WTC11 (cell line): ENCODE measurements around the gene EEFSEC. TPM values are rescaled to one million over a fixed set of nuclear protein-coding genes. Genes with fewer than 3 reads are reported as not detected.
A peak's percentile ranks its signal among the peaks of the same experiment; 100 is the strongest.

Source experiments
- ATAC-seq: fragments of 200-7000 bp; cut with Tn5 transposase; 2 replicates; pipeline ENCODE4 v1.10.0; 2021; ENCODE audit warnings: mild to moderate bottlenecking, moderate library complexity
- CTCF ChIA-PET: fragments of 300-600 bp; sonication (Branson Sonifier 250); formaldehyde crosslinking; loops from one replicate; lab custom pipeline; 2021; ENCODE audit warnings: antibody characterized with exemption; lab: Charles Lee
- POLR2A ChIA-PET: fragments of 350-600 bp; sonication (Branson Sonifier 250); formaldehyde crosslinking; loops from one replicate; lab custom pipeline; 2021; ENCODE audit warnings: antibody characterized with exemption; lab: Charles Lee
- DNase-seq: peaks from one replicate; pipeline ENCODE4 v3.0.0; 2021; ENCODE audit warnings: low spot score
- H3K27ac Mint-ChIP-seq: 2 replicates; pipeline ENCODE4 v1.8.0; 2021; ENCODE audit warnings: mixed read lengths
- H3K27me3 Mint-ChIP-seq: 2 replicates; pipeline ENCODE4 v1.8.0; 2021; ENCODE audit warnings: low read depth, mild to moderate bottlenecking, moderate library complexity, mixed read lengths
- H3K36me3 Mint-ChIP-seq: 2 replicates; pipeline ENCODE4 v1.8.0; 2021; ENCODE audit warnings: mixed read lengths
- H3K4me1 Mint-ChIP-seq: 2 replicates; pipeline ENCODE4 v1.8.0; 2022; ENCODE audit warnings: mixed read lengths
- H3K4me3 Mint-ChIP-seq: 2 replicates; pipeline ENCODE4 v1.8.0; 2021; ENCODE audit warnings: mild to moderate bottlenecking, moderate library complexity, mixed read lengths
- H3K9me3 Mint-ChIP-seq: 2 replicates; pipeline ENCODE4 v1.8.0; 2021; ENCODE audit warnings: mixed read lengths
- CDX4 ChIP-seq: fragments of 250-450 bp; sonication (Bioruptor Pico); IDR thresholded peaks from 2 replicates; pipeline ENCODE4 v1.9.0; 2021; ENCODE audit warnings: moderate library complexity, mild to moderate bottlenecking, inconsistent platforms, borderline replicate concordance
- HMGA2 ChIP-seq: fragments of 250-450 bp; sonication (Bioruptor Pico); IDR thresholded peaks from 2 replicates; pipeline ENCODE4 v1.4.0; 2021; ENCODE audit warnings: mild to moderate bottlenecking, moderate library complexity
- JAZF1 ChIP-seq: fragments of 250-450 bp; sonication (Bioruptor Pico); IDR thresholded peaks from 2 replicates; pipeline ENCODE4 v1.9.0; 2021; ENCODE audit warnings: moderate library complexity, mild to moderate bottlenecking, inconsistent platforms
- NR2C2 ChIP-seq: sonication (generic); formaldehyde crosslinking; IDR thresholded peaks from 2 replicates; pipeline ENCODE4 v1.8.0; 2022; ENCODE audit warnings: mild to moderate bottlenecking, missing genetic modification reagents
- PRRX2 ChIP-seq: fragments of 250-450 bp; sonication (Bioruptor Pico); IDR thresholded peaks from 2 replicates; pipeline ENCODE4 v1.8.0; 2021; ENCODE audit warnings: mild to moderate bottlenecking
- TCF7 ChIP-seq: sonication (generic); formaldehyde crosslinking; IDR thresholded peaks from 2 replicates; pipeline ENCODE4 v1.8.0; 2022; ENCODE audit warnings: mild to moderate bottlenecking, low read depth, missing genetic modification reagents, moderate library complexity
- USF2 ChIP-seq: sonication (generic); formaldehyde crosslinking; IDR thresholded peaks from 2 replicates; pipeline ENCODE4 v1.8.1; 2023; ENCODE audit warnings: mild to moderate bottlenecking, missing genetic modification reagents, moderate library complexity
- ZNF138 ChIP-seq: sonication (generic); formaldehyde crosslinking; conservative IDR thresholded peaks from 2 replicates; pipeline ENCODE4 v1.8.1; 2022; ENCODE audit warnings: mild to moderate bottlenecking, moderate library complexity, missing genetic modification reagents
- ZNF317 ChIP-seq: sonication (generic); formaldehyde crosslinking; IDR thresholded peaks from 2 replicates; pipeline ENCODE4 v1.8.1; 2023; ENCODE audit warnings: low read depth, mild to moderate bottlenecking, moderate library complexity, missing genetic modification reagents, borderline replicate concordance
- ZNF532 ChIP-seq: fragments of 250-450 bp; sonication (Bioruptor Pico); IDR thresholded peaks from 2 replicates; pipeline ENCODE4 v1.9.0; 2021; ENCODE audit warnings: mild to moderate bottlenecking, borderline replicate concordance
- ZSCAN18 ChIP-seq: fragments of 250-450 bp; sonication (Bioruptor Pico); IDR thresholded peaks from 2 replicates; pipeline ENCODE4 v2.1.2; 2022; ENCODE audit warnings: mild to moderate bottlenecking, moderate library complexity
- total RNA-seq: library from RNA; stranded (reverse); gene quantifications from 3 replicates; pipeline ENCODE4 v1.2.3, GENCODE V29; 2021
- TF ChIP-seq, protein P1 (sequence below): sonication (generic); formaldehyde crosslinking; IDR thresholded peaks from 2 replicates; pipeline ENCODE4 v1.8.0; 2022; ENCODE audit warnings: mild to moderate bottlenecking, missing genetic modification reagents
- TF ChIP-seq, protein P2 (sequence below): fragments of 250-450 bp; sonication (Bioruptor Pico); conservative IDR thresholded peaks from 2 replicates; pipeline ENCODE4 v1.9.0; 2021; ENCODE audit warnings: mild to moderate bottlenecking
- TF ChIP-seq, protein P3 (sequence below): sonication (generic); formaldehyde crosslinking; IDR thresholded peaks from 2 replicates; pipeline ENCODE4 v1.8.1; 2022; ENCODE audit warnings: low read depth, missing genetic modification reagents, borderline replicate concordance
- TF ChIP-seq, protein P4 (sequence below): sonication (generic); formaldehyde crosslinking; IDR thresholded peaks from 2 replicates; pipeline ENCODE4 v1.8.0; 2022; ENCODE audit warnings: mild to moderate bottlenecking, missing genetic modification reagents

EEFSEC gene
- total RNA-seq, 1 experiment from 2014 or later, result 13.7 TPM

DNA sequence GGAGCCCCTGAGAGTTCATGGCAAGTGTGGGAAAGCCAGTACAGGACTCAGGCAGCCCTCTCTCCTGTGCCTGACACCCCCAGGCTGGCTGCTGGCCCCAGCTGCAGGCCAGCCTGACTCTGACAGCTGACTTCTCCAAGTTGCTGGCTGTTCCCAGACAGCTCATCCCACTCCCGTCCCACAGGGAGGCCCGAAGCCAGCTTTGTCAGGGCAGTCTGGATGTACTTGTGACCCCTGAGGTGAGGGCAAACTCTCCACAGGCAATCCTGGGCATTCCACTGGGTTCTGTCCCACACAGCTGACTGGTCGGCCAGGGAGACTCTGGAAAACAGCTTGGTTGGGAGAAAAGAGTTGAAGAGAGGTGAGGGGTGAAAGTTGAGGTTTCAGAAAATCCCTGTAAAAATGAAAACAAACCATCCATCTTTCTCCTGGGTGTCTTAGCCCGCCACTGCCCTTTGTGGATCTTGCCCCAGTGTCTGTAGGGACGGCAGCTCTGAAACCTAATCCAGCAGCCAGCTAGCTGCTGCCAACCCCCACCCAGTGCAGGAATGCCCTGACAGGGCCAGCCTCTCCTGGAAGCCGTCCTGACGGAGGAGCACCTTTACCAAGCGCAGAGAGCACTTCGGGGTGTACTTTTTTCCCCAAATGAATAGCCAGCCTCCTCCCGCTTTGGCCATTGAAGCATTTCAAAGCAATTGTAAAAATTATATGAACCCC, 225.5 kb downstream of the EEFSEC start (continued):
- TF ChIP-seq PRRX2 (CRISPR knock-in tag), result no peak
- TF ChIP-seq HMGA2 (CRISPR knock-in tag), result no peak
- no peak for TF ChIP-seq CDX4 (CRISPR knock-in tag)
- no peak for TF ChIP-seq NR2C2
- no peak for TF ChIP-seq ZNF317

GRCh38 chr3:128379367-128380160, 226.3 kb downstream of the EEFSEC start:
- ATAC-seq (no peak), DNase-seq (no peak)
- Mint-ChIP-seq H3K36me3 (no peaks in the 10 kb centered on the region), H3K9me3 (no peaks in the 10 kb centered on the region), H3K27ac (no peak overlapping the region), H3K4me3 (no peak overlapping the region), H3K27me3 (no peaks in the 10 kb centered on the region), H3K4me1 (no peaks in the 10 kb centered on the region)
- ChIA-PET POLR2A (no interaction called here), CTCF (no interaction called here)
- TF ChIP-seq ZNF138 (CRISPR knock-in tag) (no peak), USF2 (CRISPR knock-in tag) (peak; percentile 15; the same call in 1 of the 2 replicates)

DNA sequence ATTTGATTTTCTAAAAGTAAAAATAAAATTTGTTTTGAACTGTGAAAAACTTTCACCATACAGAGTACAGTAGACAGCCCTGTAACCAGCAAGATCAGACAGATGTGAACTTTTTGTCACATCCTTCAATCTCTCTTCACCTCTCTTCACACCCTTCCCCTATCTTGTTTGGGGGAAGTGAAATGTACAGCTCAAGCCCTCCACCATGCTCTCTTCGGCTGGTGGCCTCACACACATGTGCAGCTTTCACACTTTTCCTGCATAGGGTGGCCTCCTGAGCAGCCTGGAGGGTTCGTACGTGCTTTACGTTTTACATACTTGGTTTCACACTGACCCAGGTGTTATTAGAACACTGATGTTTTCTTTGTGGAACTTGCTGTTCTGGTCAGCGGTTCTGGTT, 227.0 kb downstream of the EEFSEC start:
- ChIA-PET CTCF (no interaction called here), POLR2A (no interaction called here)
- Mint-ChIP-seq H3K27me3 (no peaks in the 10 kb centered on the region), H3K4me3 (no peak overlapping the region), H3K4me1 (no peaks in the 10 kb centered on the region), H3K27ac (no peak overlapping the region), H3K36me3 (no peaks in the 10 kb centered on the region), H3K9me3 (no peaks in the 10 kb centered on the region)
- no peak for TF ChIP-seq ZSCAN18 (CRISPR knock-in tag)
- DNase-seq, result no peak
- ATAC-seq, result no peak

DNA sequence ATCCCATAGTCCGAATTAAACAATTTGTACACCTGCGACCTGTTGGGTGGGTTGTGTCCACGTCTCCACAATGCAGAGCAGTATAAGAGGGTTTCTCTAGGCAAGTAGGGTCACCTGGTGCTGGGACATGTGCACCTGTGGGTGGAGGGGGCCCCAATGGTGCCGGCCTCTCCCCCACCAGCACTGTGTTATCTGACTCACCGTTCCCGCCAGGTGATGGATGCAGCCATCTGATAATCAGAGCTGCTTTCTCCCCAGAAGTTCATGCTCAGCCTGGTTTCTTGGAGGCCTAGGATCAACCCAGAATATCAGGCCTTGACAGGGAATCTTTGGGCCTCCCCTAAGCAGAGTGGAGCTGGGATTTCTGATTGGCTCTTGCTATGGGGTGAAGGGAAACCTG, 227.4 kb downstream of the EEFSEC start:
- Mint-ChIP-seq H3K9me3 (no peaks in the 10 kb centered on the region), H3K4me3 (no peak overlapping the region), H3K27ac (no peak overlapping the region), H3K4me1 (no peaks in the 10 kb centered on the region), H3K36me3 (no peaks in the 10 kb centered on the region), H3K27me3 (no peaks in the 10 kb centered on the region)
- no peak for ATAC-seq
- no peak for DNase-seq
- POLR2A ChIA-PET, result no interaction called here
- CTCF ChIA-PET, result no interaction called here
- TF ChIP-seq JAZF1 (CRISPR knock-in tag), result no peak
- TF ChIP-seq, protein P1, sequence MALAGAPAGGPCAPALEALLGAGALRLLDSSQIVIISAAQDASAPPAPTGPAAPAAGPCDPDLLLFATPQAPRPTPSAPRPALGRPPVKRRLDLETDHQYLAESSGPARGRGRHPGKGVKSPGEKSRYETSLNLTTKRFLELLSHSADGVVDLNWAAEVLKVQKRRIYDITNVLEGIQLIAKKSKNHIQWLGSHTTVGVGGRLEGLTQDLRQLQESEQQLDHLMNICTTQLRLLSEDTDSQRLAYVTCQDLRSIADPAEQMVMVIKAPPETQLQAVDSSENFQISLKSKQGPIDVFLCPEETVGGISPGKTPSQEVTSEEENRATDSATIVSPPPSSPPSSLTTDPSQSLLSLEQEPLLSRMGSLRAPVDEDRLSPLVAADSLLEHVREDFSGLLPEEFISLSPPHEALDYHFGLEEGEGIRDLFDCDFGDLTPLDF (CRISPR knock-in tag), result no peak
- TF ChIP-seq TCF7 (CRISPR knock-in tag), result no peak
- TF ChIP-seq, protein P2, sequence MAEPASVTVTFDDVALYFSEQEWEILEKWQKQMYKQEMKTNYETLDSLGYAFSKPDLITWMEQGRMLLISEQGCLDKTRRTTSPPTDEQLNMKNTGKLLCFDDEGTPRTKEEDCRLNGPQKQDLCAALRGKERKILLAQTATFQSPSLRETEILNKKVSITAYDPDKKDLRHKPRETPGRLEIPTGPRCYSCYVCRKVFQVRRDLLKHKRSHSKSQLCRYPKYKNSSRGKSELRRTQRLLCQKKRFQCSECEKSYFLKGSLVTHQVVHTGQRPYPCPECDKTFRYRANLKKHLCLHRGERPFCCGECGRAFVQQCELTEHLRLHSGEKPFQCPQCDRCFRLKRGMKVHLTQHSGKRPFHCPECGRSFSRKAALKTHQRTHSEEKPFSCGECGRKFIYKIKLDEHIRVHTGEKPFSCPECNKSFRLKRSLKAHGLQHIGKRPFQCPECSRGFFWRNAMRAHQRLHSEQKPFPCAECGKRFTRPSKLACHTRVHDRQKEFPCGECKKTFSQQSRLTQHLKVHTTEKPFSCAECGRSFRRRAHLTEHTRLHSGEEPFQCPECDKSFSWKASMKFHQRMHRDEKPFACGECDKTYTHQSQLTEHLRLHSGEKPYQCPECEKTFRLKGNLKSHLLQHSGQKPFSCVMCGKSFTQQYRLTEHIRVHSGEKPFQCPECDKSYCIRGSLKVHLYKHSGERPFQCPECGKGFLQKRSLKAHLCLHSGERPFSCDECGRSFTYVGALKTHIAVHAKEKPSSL (CRISPR knock-in tag), result no peak
- TF ChIP-seq, protein P3, sequence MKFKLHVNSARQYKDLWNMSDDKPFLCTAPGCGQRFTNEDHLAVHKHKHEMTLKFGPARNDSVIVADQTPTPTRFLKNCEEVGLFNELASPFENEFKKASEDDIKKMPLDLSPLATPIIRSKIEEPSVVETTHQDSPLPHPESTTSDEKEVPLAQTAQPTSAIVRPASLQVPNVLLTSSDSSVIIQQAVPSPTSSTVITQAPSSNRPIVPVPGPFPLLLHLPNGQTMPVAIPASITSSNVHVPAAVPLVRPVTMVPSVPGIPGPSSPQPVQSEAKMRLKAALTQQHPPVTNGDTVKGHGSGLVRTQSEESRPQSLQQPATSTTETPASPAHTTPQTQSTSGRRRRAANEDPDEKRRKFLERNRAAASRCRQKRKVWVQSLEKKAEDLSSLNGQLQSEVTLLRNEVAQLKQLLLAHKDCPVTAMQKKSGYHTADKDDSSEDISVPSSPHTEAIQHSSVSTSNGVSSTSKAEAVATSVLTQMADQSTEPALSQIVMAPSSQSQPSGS (CRISPR knock-in tag), result no peak
- no peak for TF ChIP-seq ZNF532
- TF ChIP-seq, protein P4, sequence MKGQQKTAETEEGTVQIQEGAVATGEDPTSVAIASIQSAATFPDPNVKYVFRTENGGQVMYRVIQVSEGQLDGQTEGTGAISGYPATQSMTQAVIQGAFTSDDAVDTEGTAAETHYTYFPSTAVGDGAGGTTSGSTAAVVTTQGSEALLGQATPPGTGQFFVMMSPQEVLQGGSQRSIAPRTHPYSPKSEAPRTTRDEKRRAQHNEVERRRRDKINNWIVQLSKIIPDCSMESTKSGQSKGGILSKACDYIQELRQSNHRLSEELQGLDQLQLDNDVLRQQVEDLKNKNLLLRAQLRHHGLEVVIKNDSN, result no peak
